GM12878 (cell line): Measurements from ENCODE around the gene MTHFD1L. TPM values are rescaled to one million over a fixed set of nuclear protein-coding genes. Genes with fewer than 3 reads are reported as not detected.

Experiments used
- CEBPZ ChIP-seq: fragments of 150-350 bp; IDR thresholded peaks from 2 replicates; pipeline ENCODE4 v1.6.1; 2016; ENCODE audit warnings: low read depth, low read length
- EP300 ChIP-seq, 2 experiments: fragments of 150-350 bp in 1 of 2; IDR thresholded peaks; 2 replicates each; pipeline ENCODE4 v1.6.1; 2011 to 2012; ENCODE audit warnings: low read depth in 2 of 2, low read length in 2 of 2, borderline replicate concordance in 1 of 2, improper control_type of control experiment in 1 of 2, inconsistent platforms in 1 of 2; ENCODE audit not compliant: control insufficient read depth in 1 of 2
- IRF3 ChIP-seq: fragments of 450-650 bp; IDR thresholded peaks from 2 replicates; pipeline ENCODE4 v1.6.1; 2014; ENCODE audit warnings: mild to moderate bottlenecking
- LARP7 ChIP-seq: fragments of 450-650 bp; IDR thresholded peaks from 2 replicates; pipeline ENCODE4 v1.6.1; 2017; ENCODE audit warnings: mild to moderate bottlenecking
- NR2C1 ChIP-seq: fragments of 450-650 bp; IDR thresholded peaks from 2 replicates; pipeline ENCODE4 v1.6.1; 2017; ENCODE audit warnings: antibody characterized with exemption, mild to moderate bottlenecking, moderate library complexity
- TCF12 ChIP-seq: IDR thresholded peaks from 2 replicates; pipeline ENCODE4 v1.6.1; 2011; ENCODE audit warnings: low read depth, mild to moderate bottlenecking, low read length
- ZNF592 ChIP-seq: fragments of 450-650 bp; IDR thresholded peaks from 2 replicates; pipeline ENCODE4 v1.6.1; 2017; ENCODE audit warnings: mild to moderate bottlenecking, moderate library complexity
- polyA plus RNA-seq, 11 experiments: library from polyadenylated mRNA; depleted of rRNA in 4 of 11; unstranded in 6 of 11; stranded (reverse) in 5 of 11; fragments of >200 nt; fragmentation: Nextera tagmentation in 4 of 11; fragmentation: Illumina TruSeq in 1 of 11; extraction: Ambion mirVana in 4 of 11; extraction: Trizol in 1 of 11; gene quantifications; 1 replicate in 1 of 11; 2 replicates in 10 of 11; pipeline versions ENCODE4 v1.2.1 to v1.2.3, GENCODE V29; 2011 to 2016; ENCODE audit warnings: inconsistent platforms in 2 of 11, missing spikeins in 2 of 11, low read depth in 1 of 11
- total RNA-seq, 4 experiments: library from RNA; depleted of rRNA in 3 of 4; stranded (reverse); fragments of >200 nt in 3 of 4; fragmentation: Illumina TruSeq in 1 of 4; extraction: Trizol in 1 of 4; gene quantifications; 2 replicates each; pipeline versions ENCODE4 v1.2.1 to v1.2.3, GENCODE V29; 2013 to 2021

MTHFD1L gene
- total and polyA plus RNA-seq, 10 of the 15 experiments (the other 5 are each of a cell fraction or from before 2014, with no cell fraction given): 11.7 to 75.5 (median 28.8) TPM

- TF ChIP-seq CEBPZ: no peak
- no peak for TF ChIP-seq NR2C1
- TF ChIP-seq EP300 (IDR thresholded peaks at IDR 0.05; ENCODE audit: borderline replicate concordance in 1 of 2, control insufficient read depth in 1 of 2, low read depth in 2 of 2, low read length in 2 of 2): no peak
- no peak for TF ChIP-seq LARP7
- no peak for TF ChIP-seq ZNF592
- no peak for TF ChIP-seq IRF3
- no peak for TF ChIP-seq TCF12
- TF ChIP-seq, all 136 proteins: peak for 0
Observed at GRCh38 chr6:151002057-151002450, 136.6 kb downstream of the MTHFD1L start (continued).
